IMR-90 (cell line): ENCODE results near the gene HNRNPL. TPM values are rescaled to one million over a fixed set of nuclear protein-coding genes. Genes with fewer than 3 reads are reported as not detected.

Experiments
- ATAC-seq: fragments of 200-7000 bp; cut with Tn5 transposase; 2 replicates; pipeline ENCODE4 v1.9.1; 2020; ENCODE audit warnings: low read depth, mild to moderate bottlenecking, moderate library complexity
- BruUV-seq: library from RNA; stranded (reverse); fragments of 400-500 nt; replicated peaks from 2 replicates; lab custom pipeline; 2021; lab: Mats Ljungman, UMichigan
- CTCF ChIA-PET: fragments of 300-600 bp; formaldehyde crosslinking; extraction: SDS; loops from one replicate; lab custom pipeline; 2021; ENCODE audit warnings: antibody characterized with exemption; lab: Yijun Ruan, JAX
- POLR2A ChIA-PET: fragments of 300-600 bp; sonication (Branson Sonifier 250); formaldehyde crosslinking; loops from one replicate; lab custom pipeline; 2022; ENCODE audit warnings: antibody characterized with exemption; ENCODE audit not compliant: unreplicated experiment; lab: Charles Lee
- DNase-seq: peaks from one replicate; pipeline ENCODE4 v3.0.0; 2013
- H2AFZ ChIP-seq: replicated peaks from 2 replicates; pipeline ENCODE3; 2013; ENCODE audit warnings: low read length, mild to moderate bottlenecking; ENCODE audit not compliant: poor library complexity
- H2AK5ac ChIP-seq: 2 replicates; pipeline ENCODE4 v1.6.1; 2013; ENCODE audit warnings: low read depth, low read length, inconsistent platforms
- H2AK9ac ChIP-seq: replicated peaks from 2 replicates; pipeline ENCODE3; 2013; ENCODE audit warnings: mild to moderate bottlenecking, low read depth, low read length, moderate library complexity; ENCODE audit not compliant: poor library complexity
- H2BK120ac ChIP-seq: 2 replicates; pipeline ENCODE4 v1.6.1; 2013; ENCODE audit warnings: low read depth, low read length, inconsistent platforms
- H2BK15ac ChIP-seq: 3 replicates; pipeline ENCODE4 v1.6.1; 2013; ENCODE audit warnings: low read depth, low read length, inconsistent platforms
- H2BK20ac ChIP-seq: 2 replicates; pipeline ENCODE4 v1.6.1; 2013; ENCODE audit warnings: low read depth, mild to moderate bottlenecking, inconsistent platforms, low read length, moderate library complexity
- H2BK5ac ChIP-seq: 2 replicates; pipeline ENCODE4 v1.6.1; 2013; ENCODE audit warnings: mild to moderate bottlenecking, low read depth, low read length, inconsistent platforms; ENCODE audit not compliant: poor library complexity, severe bottlenecking
- H3K14ac ChIP-seq: replicated peaks from 2 replicates; pipeline ENCODE4 v1.6.1; 2013; ENCODE audit warnings: low read depth, low read length, inconsistent platforms
- H3K18ac ChIP-seq: 2 replicates; pipeline ENCODE4 v1.6.1; 2013; ENCODE audit warnings: low read depth, low read length, control low read depth
- H3K23ac ChIP-seq: 2 replicates; pipeline ENCODE4 v1.6.1; 2013; ENCODE audit warnings: low read depth, low read length, inconsistent platforms
- H3K27ac ChIP-seq: 2 replicates; pipeline ENCODE4 v1.5.1; 2013; ENCODE audit warnings: mild to moderate bottlenecking, control low read depth, low read length; ENCODE audit not compliant: insufficient read depth
- H3K27me3 ChIP-seq: 2 replicates; pipeline ENCODE4 v1.6.1; 2013; ENCODE audit warnings: low read length; ENCODE audit not compliant: control insufficient read depth, insufficient read depth
- H3K36me3 ChIP-seq: 2 replicates; pipeline ENCODE4 v1.6.1; 2013; ENCODE audit warnings: low read length, mixed read lengths; ENCODE audit not compliant: control insufficient read depth, insufficient read depth
- H3K4ac ChIP-seq: 2 replicates; pipeline ENCODE4 v1.6.1; 2013; ENCODE audit warnings: low read depth, low read length, inconsistent platforms
- H3K4me1 ChIP-seq: 2 replicates; pipeline ENCODE4 v1.6.1; 2013; ENCODE audit warnings: low read length, mixed read lengths; ENCODE audit not compliant: control insufficient read depth, insufficient read depth
- H3K4me2 ChIP-seq: 2 replicates; pipeline ENCODE4 v1.6.1; 2013; ENCODE audit warnings: low read depth, mild to moderate bottlenecking, control low read depth, low read length, moderate library complexity
- H3K4me3 ChIP-seq: 2 replicates; pipeline ENCODE4 v1.5.1; 2013; ENCODE audit warnings: low read depth, mild to moderate bottlenecking, control low read depth, low read length, moderate library complexity; ENCODE audit not compliant: insufficient read depth
- H3K56ac ChIP-seq: 2 replicates; pipeline ENCODE4 v1.6.1; 2013; ENCODE audit warnings: low read length, inconsistent platforms; ENCODE audit not compliant: insufficient read depth; ENCODE audit errors: extremely low read depth
- H3K79me1 ChIP-seq, 2 experiments: 2 replicates each; pipeline ENCODE4 v1.6.1; 2013; ENCODE audit warnings: low read length in 2 of 2, inconsistent platforms in 1 of 2, low read depth in 1 of 2
- H3K9ac ChIP-seq: 2 replicates; pipeline ENCODE4 v1.6.1; 2013; ENCODE audit warnings: low read depth, low read length, control low read depth
- H3K9me1 ChIP-seq: 2 replicates; pipeline ENCODE4 v1.6.1; 2013; ENCODE audit warnings: low read length, inconsistent platforms; ENCODE audit not compliant: insufficient read depth
- H3K9me3 ChIP-seq: 2 replicates; pipeline ENCODE4 v1.6.1; 2013; ENCODE audit warnings: low read length; ENCODE audit not compliant: control insufficient read depth, insufficient read depth
- H4K20me1 ChIP-seq: 2 replicates; pipeline ENCODE4 v1.6.1; 2013; ENCODE audit warnings: low read length, inconsistent platforms; ENCODE audit not compliant: insufficient read depth
- H4K5ac ChIP-seq: 2 replicates; pipeline ENCODE4 v1.6.1; 2013; ENCODE audit warnings: mild to moderate bottlenecking, low read depth, low read length, control low read depth
- H4K8ac ChIP-seq, 2 experiments: 2 replicates each; pipeline ENCODE4 v1.6.1; 2013; ENCODE audit warnings: low read depth in 2 of 2, low read length in 2 of 2, control low read depth in 1 of 2, inconsistent platforms in 1 of 2
- H4K91ac ChIP-seq: 2 replicates; pipeline ENCODE4 v1.6.1; 2013; ENCODE audit warnings: low read depth, low read length, inconsistent platforms; ENCODE audit not compliant: insufficient read depth
- BHLHE40 ChIP-seq: fragments of 150-350 bp; IDR thresholded peaks from 2 replicates; pipeline ENCODE4 v1.6.1; 2016; ENCODE audit warnings: mild to moderate bottlenecking, low read depth, low read length
- CHD1 ChIP-seq: IDR thresholded peaks from 2 replicates; pipeline ENCODE4 v1.6.1; 2012; ENCODE audit warnings: low read depth, low read length, improper control_type of control experiment
- CTCF ChIP-seq: conservative IDR thresholded peaks from 2 replicates; pipeline ENCODE4 v1.5.1; 2012; ENCODE audit warnings: mild to moderate bottlenecking, low read depth, low read length, improper control_type of control experiment
- FOS ChIP-seq: fragments of 150-350 bp; IDR thresholded peaks from 2 replicates; pipeline ENCODE4 v1.6.1; 2016; ENCODE audit warnings: low read depth, low read length
- MAFK ChIP-seq: IDR thresholded peaks from 2 replicates; pipeline ENCODE4 v1.6.1; 2012; ENCODE audit warnings: low read depth, low read length, improper control_type of control experiment
- MAZ ChIP-seq: IDR thresholded peaks from 2 replicates; pipeline ENCODE4 v1.6.1; 2012; ENCODE audit warnings: low read depth, mild to moderate bottlenecking, low read length, improper control_type of control experiment, moderate library complexity, borderline replicate concordance
- MXI1 ChIP-seq: IDR thresholded peaks from 2 replicates; pipeline ENCODE4 v1.6.1; 2012; ENCODE audit warnings: low read depth, mild to moderate bottlenecking, low read length, moderate library complexity, borderline replicate concordance
- USF2 ChIP-seq: fragments of 150-350 bp; IDR thresholded peaks from 2 replicates; pipeline ENCODE4 v1.6.1; 2017; ENCODE audit warnings: mild to moderate bottlenecking, antibody characterized with exemption, low read length, low read depth
- WGBS, 2 experiments: methylation state at CpG; one replicate each; pipeline versions ENCODE4 v1.1.5 to v1.1.7; 2013; ENCODE audit warnings: missing lambda C conversion rate in 2 of 2; ENCODE audit not compliant: insufficient read length in 1 of 2; ENCODE audit errors: extremely low coverage in 2 of 2; 5-methylcytosine and 5-hydroxymethylcytosine counted together
- dilution Hi-C: fragments of 300-500 bp; cut with HindIII; formaldehyde crosslinking; loops from one replicate; pipeline ENCODE4 v1.14.3; 2018; ENCODE audit warnings: low sequenced_read_pairs; ENCODE audit not compliant: unreplicated experiment
- in situ Hi-C: fragments of 300-500 bp; cut with MboI; formaldehyde crosslinking; loops from 3 replicates; pipeline ENCODE4 v1.14.3; 2019; ENCODE audit warnings: low sequenced_read_pairs, inconsistent platforms, mixed read lengths
- intact Hi-C: fragments of 100-400 bp; cut with micrococcal nuclease; formaldehyde crosslinking; loops from 2 replicates; pipeline ENCODE4 v1.10.0; 2022
- polyA plus RNA-seq, 3 experiments: library from polyadenylated mRNA; depleted of rRNA; stranded (reverse); fragments of >200 nt; gene quantifications; 2 replicates each; pipeline ENCODE4 v1.2.3, GENCODE V29; 2012; ENCODE audit warnings: low replicate concordance in 1 of 3
- total RNA-seq: library from RNA; depleted of rRNA; stranded (reverse); fragments of >200 nt; gene quantifications from 2 replicates; pipeline ENCODE4 v1.2.3, GENCODE V29; 2012

Gene HNRNPL
- total and polyA plus RNA-seq, 2 of the 4 experiments (the other 2 are of a cell fraction) = 277 to 429 TPM

DNA sequence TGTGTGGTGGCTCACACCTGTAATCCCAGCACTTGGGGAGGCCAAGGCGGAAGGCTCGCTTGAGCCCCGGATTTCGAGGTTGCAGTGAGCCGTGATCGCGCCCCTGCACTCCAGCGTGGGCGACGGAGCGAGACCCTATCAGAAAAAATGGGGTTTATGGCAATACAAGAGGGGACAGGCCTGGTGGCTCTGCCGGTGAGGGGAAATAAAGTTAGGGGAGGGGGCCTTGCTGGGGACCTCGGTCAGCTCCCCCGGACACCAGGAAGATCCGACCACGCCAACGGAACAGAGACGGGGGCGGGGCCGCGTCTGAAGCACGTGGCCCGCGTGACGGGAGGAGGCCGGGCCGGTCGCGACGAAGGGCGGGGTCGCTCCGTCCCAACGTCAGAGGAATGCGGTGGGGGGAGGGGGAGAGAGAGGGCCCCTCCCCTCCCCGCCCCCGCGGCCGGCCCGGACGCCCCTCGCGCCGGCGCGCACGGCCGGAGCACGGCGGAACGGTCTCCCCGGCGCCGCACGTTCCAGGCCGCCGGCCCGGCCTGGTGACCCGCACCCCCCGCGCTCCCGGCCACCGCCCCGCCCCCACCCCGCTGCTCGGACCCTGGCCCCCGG lies 1.9 kb upstream of the HNRNPL start:
- H2BK120ac ChIP-seq = peak overlapping the region; percentile 77; the same call in 1 of the 2 replicates
- H3K4ac ChIP-seq = peak overlapping the region; percentile 84
- peak overlapping the region; percentile 92 for H3K27ac ChIP-seq
- peak overlapping the region; percentile 74 for H3K56ac ChIP-seq
- peak overlapping the region; percentile 99 for H2AK9ac ChIP-seq
- dilution Hi-C loops (no loop called here), in situ Hi-C loops (no loop called here), intact Hi-C loops (loop anchor here (1.0 kb wide), 1 partner anchor 79 kb away; the partner anchor contains the start of genes MRPS12 and SARS2)
- H4K91ac ChIP-seq = peak overlapping the region; percentile 88
- ChIA-PET POLR2A (no interaction called here), CTCF (interaction anchor here (0.6 kb wide), 1 partner anchor 18 kb away, joined by 3 read pairs; no protein-coding TSS in a partner anchor)
- no peaks in the 10 kb centered on the region for H3K9me3 ChIP-seq
- peak overlapping the region; percentile 57 for H3K4me3 ChIP-seq
- no peak overlapping the region for H2BK20ac ChIP-seq
- peak overlapping the region; percentile 68 for H3K23ac ChIP-seq
- H3K18ac ChIP-seq = peak overlapping the region; percentile 58; the same call in 1 of the 2 replicates
- peak overlapping the region; percentile 86 for H3K4me2 ChIP-seq
- H3K79me1 ChIP-seq = peaks cover 4 to 41% of the 10 kb centered on the region in 2 experiments; a peak in 3 of 4 replicates
- peak; percentile 88 for DNase-seq
- peak overlapping the region; percentile 94 for H2AFZ ChIP-seq
- H2BK5ac ChIP-seq = peak overlapping the region; percentile 85
- TF ChIP-seq CTCF (no peak), MXI1 (peak; percentile 97), CHD1 (0 out of 2 replicates have a peak, but pooled peaks have one; percentile 21), MAZ (peak; percentile 98), FOS (peak; percentile 10; the same call in 1 of the 2 replicates), BHLHE40 (peak; percentile 79), USF2 (peak; percentile 92), MAFK (no peak)
- H3K9me1 ChIP-seq = peaks cover 9% of the 10 kb centered on the region
- no peak overlapping the region; the same call in 2 of the 3 replicates for H2BK15ac ChIP-seq
- peak overlapping the region; percentile 77 for H3K14ac ChIP-seq
- peak; percentile 45 for ATAC-seq
- WGBS, 2 experiments = no CpG with 5 or more reads among the region's 67 CpGs
- peaks cover 11% of the 10 kb centered on the region for H3K36me3 ChIP-seq
- peak overlapping the region; percentile 5 for H4K5ac ChIP-seq
- peaks cover 25% of the 10 kb centered on the region for H4K20me1 ChIP-seq
- no TSS peak for BruUV-seq
- no peaks in the 10 kb centered on the region for H3K27me3 ChIP-seq
- peaks cover 15% of the 10 kb centered on the region for H3K4me1 ChIP-seq
- peak overlapping the region; percentile 51 to 94; a peak in 3 of 4 replicates for H4K8ac ChIP-seq
- peak overlapping the region; percentile 99 for H2AK5ac ChIP-seq
- peak overlapping the region; percentile 81 for H3K9ac ChIP-seq
